Thyroid gland (tissue), 4 donors: ENCODE results near the gene FNBP1.

Experiments
- POLR2A ChIP-seq, 2 donors: fragments of 450-650 bp; IDR thresholded peaks; one replicate each; pipeline ENCODE4 v1.6.1; 2017; ENCODE audit warnings: antibody characterized with exemption in 2 of 2, mild to moderate bottlenecking in 2 of 2, moderate library complexity in 1 of 2
- TF ChIP-seq, protein P1 (sequence below), 6 experiments: fragments of 200-600 bp in 3 of 6; fragments of 450-650 bp in 3 of 6; sonication (generic) in 3 of 6; IDR thresholded peaks; one replicate each; pipeline ENCODE4 v1.5.1; 2016 to 2019; ENCODE audit warnings: antibody characterized with exemption in 6 of 6, mild to moderate bottlenecking in 2 of 6, inconsistent platforms in 1 of 6, moderate library complexity in 1 of 6

GRCh38 chr9:129908906-129909305 is 134.1 kb downstream of the FNBP1 start:
- TF ChIP-seq, protein P1, sequence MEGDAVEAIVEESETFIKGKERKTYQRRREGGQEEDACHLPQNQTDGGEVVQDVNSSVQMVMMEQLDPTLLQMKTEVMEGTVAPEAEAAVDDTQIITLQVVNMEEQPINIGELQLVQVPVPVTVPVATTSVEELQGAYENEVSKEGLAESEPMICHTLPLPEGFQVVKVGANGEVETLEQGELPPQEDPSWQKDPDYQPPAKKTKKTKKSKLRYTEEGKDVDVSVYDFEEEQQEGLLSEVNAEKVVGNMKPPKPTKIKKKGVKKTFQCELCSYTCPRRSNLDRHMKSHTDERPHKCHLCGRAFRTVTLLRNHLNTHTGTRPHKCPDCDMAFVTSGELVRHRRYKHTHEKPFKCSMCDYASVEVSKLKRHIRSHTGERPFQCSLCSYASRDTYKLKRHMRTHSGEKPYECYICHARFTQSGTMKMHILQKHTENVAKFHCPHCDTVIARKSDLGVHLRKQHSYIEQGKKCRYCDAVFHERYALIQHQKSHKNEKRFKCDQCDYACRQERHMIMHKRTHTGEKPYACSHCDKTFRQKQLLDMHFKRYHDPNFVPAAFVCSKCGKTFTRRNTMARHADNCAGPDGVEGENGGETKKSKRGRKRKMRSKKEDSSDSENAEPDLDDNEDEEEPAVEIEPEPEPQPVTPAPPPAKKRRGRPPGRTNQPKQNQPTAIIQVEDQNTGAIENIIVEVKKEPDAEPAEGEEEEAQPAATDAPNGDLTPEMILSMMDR (IDR thresholded peaks at IDR 0.05) = no peak
- TF ChIP-seq POLR2A (IDR thresholded peaks at IDR 0.05) = no peak
